ENCODE data around the gene RAP1GAP.

Gene RAP1GAP

DNA sequence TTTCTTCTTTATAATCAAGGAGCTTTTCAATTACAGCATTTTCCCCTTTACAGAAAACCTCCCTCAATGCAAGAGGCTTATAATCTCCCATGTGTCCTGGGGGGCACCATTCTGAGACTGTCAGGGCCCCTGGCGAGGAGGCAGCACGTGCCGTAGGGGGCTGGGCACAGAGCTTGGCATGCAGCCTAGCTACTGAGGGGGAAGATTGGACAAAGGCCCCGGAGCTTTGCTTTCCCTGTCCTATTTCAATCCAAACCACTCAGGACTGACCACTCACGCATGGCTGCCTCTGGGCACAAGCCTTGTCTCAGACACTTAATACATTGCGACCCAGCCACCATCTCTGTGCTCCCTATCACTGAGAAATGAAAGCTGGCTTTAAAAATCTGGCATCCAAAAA, 2.8 kb upstream of the RAP1GAP start:
- Histone ChIP-seq H3K4me3 (ENCODE audit: low read length, poor library complexity, severe bottlenecking) (no peak overlapping the region), H3K9ac (ENCODE audit: low read depth, low read length, poor library complexity, severe bottlenecking) (no peak overlapping the region), H4K20me1 (ENCODE audit: insufficient read depth, low read length, poor library complexity, severe bottlenecking) (no peaks in the 10 kb centered on the region), H3K4me2 (ENCODE audit: low read depth, low read length, poor library complexity, severe bottlenecking) (no peak overlapping the region), H3K36me3 (ENCODE audit: insufficient read depth, low read length) (no peaks in the 10 kb centered on the region), H3K79me2 (ENCODE audit: insufficient read depth, low read length) (no peaks in the 10 kb centered on the region), H3K9me3 (ENCODE audit: insufficient read depth, low read depth, low read length) (no peaks in the 10 kb centered on the region), H2AFZ (ENCODE audit: low read length) (no peak overlapping the region), H3K4me1 (ENCODE audit: insufficient read depth, low read length, poor library complexity, severe bottlenecking) (no peaks in the 10 kb centered on the region), H3F3A (ENCODE audit: low read depth) (no peaks in the 10 kb centered on the region), H3K9me2 (replicated peaks; ENCODE audit: low read depth, low read length) (no peaks in the 10 kb centered on the region), H3K27me3 (ENCODE audit: insufficient read depth, low read length, poor library complexity, severe bottlenecking) (no peaks in the 10 kb centered on the region)
- no peak for TF ChIP-seq EZH2phosphoT487 (IDR thresholded peaks at IDR 0.05; ENCODE audit: borderline replicate concordance)
- TF ChIP-seq, protein P1, sequence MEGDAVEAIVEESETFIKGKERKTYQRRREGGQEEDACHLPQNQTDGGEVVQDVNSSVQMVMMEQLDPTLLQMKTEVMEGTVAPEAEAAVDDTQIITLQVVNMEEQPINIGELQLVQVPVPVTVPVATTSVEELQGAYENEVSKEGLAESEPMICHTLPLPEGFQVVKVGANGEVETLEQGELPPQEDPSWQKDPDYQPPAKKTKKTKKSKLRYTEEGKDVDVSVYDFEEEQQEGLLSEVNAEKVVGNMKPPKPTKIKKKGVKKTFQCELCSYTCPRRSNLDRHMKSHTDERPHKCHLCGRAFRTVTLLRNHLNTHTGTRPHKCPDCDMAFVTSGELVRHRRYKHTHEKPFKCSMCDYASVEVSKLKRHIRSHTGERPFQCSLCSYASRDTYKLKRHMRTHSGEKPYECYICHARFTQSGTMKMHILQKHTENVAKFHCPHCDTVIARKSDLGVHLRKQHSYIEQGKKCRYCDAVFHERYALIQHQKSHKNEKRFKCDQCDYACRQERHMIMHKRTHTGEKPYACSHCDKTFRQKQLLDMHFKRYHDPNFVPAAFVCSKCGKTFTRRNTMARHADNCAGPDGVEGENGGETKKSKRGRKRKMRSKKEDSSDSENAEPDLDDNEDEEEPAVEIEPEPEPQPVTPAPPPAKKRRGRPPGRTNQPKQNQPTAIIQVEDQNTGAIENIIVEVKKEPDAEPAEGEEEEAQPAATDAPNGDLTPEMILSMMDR (conservative IDR thresholded peaks at IDR 0.05; ENCODE audit: low read length), result no peak

DNA sequence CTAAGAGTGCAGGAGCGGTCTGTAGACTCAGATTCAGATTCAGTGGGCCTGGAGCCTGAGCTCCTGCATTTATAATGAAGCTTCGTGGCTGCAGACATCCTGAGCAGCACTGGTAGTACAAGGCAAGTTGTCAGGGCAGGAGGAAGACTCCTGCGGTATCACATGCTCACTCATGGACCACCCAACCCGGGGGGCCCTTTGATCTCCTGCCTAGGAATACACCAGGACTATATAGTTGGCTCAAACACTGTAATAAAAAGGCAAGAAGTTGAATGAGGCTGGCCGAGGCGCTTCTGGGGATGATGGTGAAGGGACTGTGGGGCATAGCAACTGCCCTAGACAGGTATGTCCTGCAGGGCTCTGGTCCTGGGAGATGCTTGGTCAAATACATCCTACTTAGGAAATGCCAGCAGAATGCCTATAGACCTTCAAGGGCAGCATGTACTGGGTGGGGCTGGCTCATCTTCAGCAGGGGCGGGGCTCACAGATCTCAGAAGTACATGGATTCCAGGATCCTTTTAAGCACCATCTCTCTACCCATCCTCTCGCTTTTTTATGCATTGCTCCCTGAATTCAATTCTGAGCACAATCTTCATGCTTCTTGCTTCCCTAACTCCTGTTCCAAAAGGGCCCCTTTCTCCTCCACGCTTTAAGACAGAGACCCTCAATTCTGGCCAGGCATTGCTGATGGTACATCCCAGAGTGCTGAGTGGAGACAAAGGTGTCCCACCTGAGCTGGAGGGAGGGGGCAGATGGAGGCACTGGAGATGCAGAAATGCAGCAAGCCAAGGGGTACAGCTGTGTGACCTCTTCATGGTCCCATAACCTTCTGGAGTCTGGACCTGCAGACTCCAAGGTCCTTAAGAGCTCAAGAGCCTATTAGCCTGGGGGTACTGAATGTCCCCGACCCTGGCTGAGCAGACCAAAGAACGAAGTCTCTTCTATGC, 2.1 kb upstream of the RAP1GAP start:
- TF ChIP-seq, protein P1 (conservative IDR thresholded peaks at IDR 0.05; ENCODE audit: low read length), result no peak
- TF ChIP-seq EZH2phosphoT487 (IDR thresholded peaks at IDR 0.05; ENCODE audit: borderline replicate concordance), result no peak
- H3K9me2 ChIP-seq (replicated peaks; ENCODE audit: low read depth, low read length), result no peaks in the 10 kb centered on the region
- no peak overlapping the region for H3K4me2 ChIP-seq (ENCODE audit: low read depth, low read length, poor library complexity, severe bottlenecking)
- H3K9me3 ChIP-seq (ENCODE audit: insufficient read depth, low read depth, low read length), result no peaks in the 10 kb centered on the region
- H3K4me1 ChIP-seq (ENCODE audit: insufficient read depth, low read length, poor library complexity, severe bottlenecking), result no peaks in the 10 kb centered on the region
- H3F3A ChIP-seq (ENCODE audit: low read depth), result no peaks in the 10 kb centered on the region
- no peaks in the 10 kb centered on the region for H3K27me3 ChIP-seq (ENCODE audit: insufficient read depth, low read length, poor library complexity, severe bottlenecking)
- no peak overlapping the region for H3K9ac ChIP-seq (ENCODE audit: low read depth, low read length, poor library complexity, severe bottlenecking)
- no peaks in the 10 kb centered on the region for H3K36me3 ChIP-seq (ENCODE audit: insufficient read depth, low read length)
- no peak overlapping the region for H2AFZ ChIP-seq (ENCODE audit: low read length)
- H3K4me3 ChIP-seq (ENCODE audit: low read length, poor library complexity, severe bottlenecking), result no peak overlapping the region
- H3K79me2 ChIP-seq (ENCODE audit: insufficient read depth, low read length), result no peaks in the 10 kb centered on the region
- no peaks in the 10 kb centered on the region for H4K20me1 ChIP-seq (ENCODE audit: insufficient read depth, low read length, poor library complexity, severe bottlenecking)

- H3K36me3 ChIP-seq (ENCODE audit: insufficient read depth, low read length), result no peaks in the 10 kb centered on the region
- H3K9me3 ChIP-seq (ENCODE audit: insufficient read depth, low read depth, low read length), result no peaks in the 10 kb centered on the region
- no peaks in the 10 kb centered on the region for H3K79me2 ChIP-seq (ENCODE audit: insufficient read depth, low read length)
- H3K4me2 ChIP-seq (ENCODE audit: low read depth, low read length, poor library complexity, severe bottlenecking), result no peak overlapping the region
- no peaks in the 10 kb centered on the region for H3K9me2 ChIP-seq (replicated peaks; ENCODE audit: low read depth, low read length)
- no peak for TF ChIP-seq EZH2phosphoT487 (IDR thresholded peaks at IDR 0.05; ENCODE audit: borderline replicate concordance)
- TF ChIP-seq, protein P1 (conservative IDR thresholded peaks at IDR 0.05; ENCODE audit: low read length), result no peak
- H3F3A ChIP-seq (ENCODE audit: low read depth), result no peaks in the 10 kb centered on the region
- no peak overlapping the region for H2AFZ ChIP-seq (ENCODE audit: low read length)
- H3K4me3 ChIP-seq (ENCODE audit: low read length, poor library complexity, severe bottlenecking), result no peak overlapping the region
- H3K4me1 ChIP-seq (ENCODE audit: insufficient read depth, low read length, poor library complexity, severe bottlenecking), result peaks cover 8% of the 10 kb centered on the region
- no peak overlapping the region for H3K9ac ChIP-seq (ENCODE audit: low read depth, low read length, poor library complexity, severe bottlenecking)
- H4K20me1 ChIP-seq (ENCODE audit: insufficient read depth, low read length, poor library complexity, severe bottlenecking), result no peaks in the 10 kb centered on the region
- H3K27me3 ChIP-seq (ENCODE audit: insufficient read depth, low read length, poor library complexity, severe bottlenecking), result no peaks in the 10 kb centered on the region
These were observed 1.1 kb upstream of the RAP1GAP start for GRCh38 chr1:21670059-21670881.

Measured in Loucy (cell line).